CD4-positive, CD25-positive, alpha-beta regulatory T cell (primary cell): ENCODE measurements around the gene CEMIP. TPM values are rescaled to one million over a fixed set of nuclear protein-coding genes. Genes with fewer than 3 reads are reported as not detected.

ENCODE experiments used
- ATAC-seq, 2 donors: fragments of 150-1000 bp; cut with Tn5 transposase; one replicate each; pipeline ENCODE4 v1.10.0; 2021; ENCODE audit warnings: low read depth in 2 of 2, moderate number of reproducible peaks in 2 of 2, moderate library complexity in 1 of 2
- DNase-seq, 3 donors: peaks; one replicate each; pipeline versions ENCODE4 v3.0.0 to v3.0.0-alpha.2; 2012 to 2022; ENCODE audit warnings: mixed read lengths in 1 of 3
- H3K27ac ChIP-seq: one replicate; pipeline ENCODE4 v1.7.0; 2013; ENCODE audit warnings: mild to moderate bottlenecking, low read length; ENCODE audit not compliant: insufficient read depth, poor library complexity, severe bottlenecking
- H3K27me3 ChIP-seq: one replicate; pipeline ENCODE4 v1.7.0; 2013; ENCODE audit warnings: low read length; ENCODE audit not compliant: control insufficient read depth, insufficient read depth
- H3K36me3 ChIP-seq: one replicate; pipeline ENCODE4 v1.7.0; 2013; ENCODE audit warnings: mild to moderate bottlenecking, low read length, moderate library complexity; ENCODE audit not compliant: control insufficient read depth, insufficient read depth
- H3K4me1 ChIP-seq: 2 replicates; pipeline ENCODE4 v1.7.0; 2013; ENCODE audit warnings: mild to moderate bottlenecking, low read length; ENCODE audit not compliant: insufficient read depth, control insufficient read depth, poor library complexity, severe bottlenecking
- H3K4me3 ChIP-seq: one replicate; pipeline ENCODE4 v1.7.0; 2013; ENCODE audit warnings: low read depth, mild to moderate bottlenecking, low read length, moderate library complexity
- H3K9me3 ChIP-seq, 2 experiments: 1 replicate in 1 of 2; 2 replicates in 1 of 2; pipeline ENCODE4 v1.7.0; 2013; ENCODE audit warnings: low read length in 2 of 2, mild to moderate bottlenecking in 1 of 2, moderate library complexity in 1 of 2; ENCODE audit not compliant: control insufficient read depth in 2 of 2
- H3K27ac Mint-ChIP-seq, 3 donors: one replicate each; pipeline ENCODE4 v1.8.0; 2020 to 2022; ENCODE audit warnings: mild to moderate bottlenecking in 3 of 3, mixed read lengths in 3 of 3, moderate library complexity in 2 of 3
- H3K27me3 Mint-ChIP-seq: one replicate; pipeline ENCODE4 v1.8.0; 2022; ENCODE audit warnings: mild to moderate bottlenecking, mixed read lengths
- H3K36me3 Mint-ChIP-seq: one replicate; pipeline ENCODE4 v1.8.0; 2020; ENCODE audit warnings: mixed read lengths
- H3K4me1 Mint-ChIP-seq, 4 donors: one replicate each; pipeline ENCODE4 v1.8.0; 2020 to 2022; ENCODE audit warnings: mixed read lengths in 4 of 4, mild to moderate bottlenecking in 1 of 4
- H3K4me3 Mint-ChIP-seq, 4 donors: one replicate each; pipeline ENCODE4 v1.8.0; 2020 to 2022; ENCODE audit warnings: mild to moderate bottlenecking in 4 of 4, mixed read lengths in 4 of 4, moderate library complexity in 3 of 4
- H3K9me3 Mint-ChIP-seq, 7 donors: one replicate each; pipeline ENCODE4 v1.8.0; 2020 to 2022; ENCODE audit warnings: mixed read lengths in 7 of 7, mild to moderate bottlenecking in 3 of 7, moderate library complexity in 2 of 7
- polyA plus RNA-seq, 4 donors: library from polyadenylated mRNA; unstranded; fragments of 300-500 nt; fragmentation: Illumina TruSeq; gene quantifications; one replicate each; pipeline ENCODE4 v1.2.3, GENCODE V29; 2021
- total RNA-seq: library from RNA; stranded (reverse); gene quantifications from one replicate; pipeline ENCODE4 v1.2.3, GENCODE V29; 2022

CEMIP gene
- total and polyA plus RNA-seq, 5 donors from 2014 or later, result 0.10 to 0.44 TPM; not detected in 3

DNA sequence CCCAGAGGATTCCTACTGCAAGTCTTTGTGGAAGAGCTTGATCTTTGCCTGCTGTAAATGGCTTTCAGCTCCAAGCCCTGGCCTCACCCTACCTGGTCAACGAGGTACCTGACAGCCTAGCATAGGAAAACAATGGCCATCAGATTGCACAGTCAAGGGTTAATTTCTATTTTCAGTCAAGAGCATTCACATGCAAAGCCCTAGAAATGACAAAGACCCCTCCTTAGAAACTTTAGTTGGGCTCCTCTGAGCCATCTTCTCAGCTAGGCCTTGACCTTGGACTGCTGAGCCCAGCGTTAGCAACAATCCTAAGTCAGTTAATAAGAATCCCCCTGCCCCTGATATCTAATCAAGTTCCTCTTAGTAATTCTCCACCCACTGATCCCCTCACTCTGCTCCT, 192.0 kb downstream of the CEMIP start:
- ATAC-seq (no peak), DNase-seq (no peak)
- Mint-ChIP-seq H3K4me1 (peaks cover 7 to 33% (median 25%) of the 10 kb centered on the region in 4 donors), H3K36me3 (peaks cover 17% of the 10 kb centered on the region), H3K27me3 (no peaks in the 10 kb centered on the region), H3K4me3 (no peak overlapping the region), H3K9me3 (no peaks in the 10 kb centered on the region), H3K27ac (peak overlapping the region in 1 of 3 donors; percentile 67)
- H3K27ac ChIP-seq, result no peak overlapping the region
- no peaks in the 10 kb centered on the region for H3K27me3 ChIP-seq
- H3K4me1 ChIP-seq, result no peaks in the 10 kb centered on the region
- no peaks in the 10 kb centered on the region for H3K9me3 ChIP-seq
- H3K36me3 ChIP-seq, result peaks cover 9% of the 10 kb centered on the region
- no peak overlapping the region for H3K4me3 ChIP-seq

DNA sequence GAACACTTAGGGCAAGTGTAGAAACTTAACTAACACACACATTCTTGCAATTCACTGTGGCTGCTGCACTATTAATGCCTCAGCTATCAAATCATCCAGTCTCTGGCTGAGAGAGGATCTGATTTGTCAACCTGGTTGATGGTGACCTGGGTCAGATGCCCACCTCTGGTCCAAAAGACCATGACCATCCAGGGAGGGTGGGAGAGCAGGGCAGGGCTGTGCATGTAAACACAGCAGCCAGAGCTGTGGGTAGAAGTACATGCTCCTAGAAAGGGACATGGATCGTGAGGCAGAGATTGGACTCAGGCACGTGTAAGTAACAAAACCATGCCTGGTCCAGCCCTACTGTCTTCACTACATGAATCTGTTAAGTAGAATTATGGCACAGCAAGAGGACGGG, 193.1 kb downstream of the CEMIP start:
- Histone ChIP-seq H3K4me1 (no peaks in the 10 kb centered on the region), H3K27me3 (no peaks in the 10 kb centered on the region), H3K9me3 (no peaks in the 10 kb centered on the region), H3K36me3 (peaks cover 9% of the 10 kb centered on the region), H3K27ac (no peak overlapping the region), H3K4me3 (no peak overlapping the region)
- Mint-ChIP-seq H3K27me3 (no peaks in the 10 kb centered on the region), H3K4me1 (peaks cover 10 to 41% (median 31%) of the 10 kb centered on the region in 4 donors), H3K27ac (peak overlapping the region in 1 of 3 donors; percentile 48), H3K36me3 (peaks cover 17% of the 10 kb centered on the region), H3K9me3 (no peaks in the 10 kb centered on the region), H3K4me3 (no peak overlapping the region)
- no peak for ATAC-seq
- DNase-seq, result no peak

DNA sequence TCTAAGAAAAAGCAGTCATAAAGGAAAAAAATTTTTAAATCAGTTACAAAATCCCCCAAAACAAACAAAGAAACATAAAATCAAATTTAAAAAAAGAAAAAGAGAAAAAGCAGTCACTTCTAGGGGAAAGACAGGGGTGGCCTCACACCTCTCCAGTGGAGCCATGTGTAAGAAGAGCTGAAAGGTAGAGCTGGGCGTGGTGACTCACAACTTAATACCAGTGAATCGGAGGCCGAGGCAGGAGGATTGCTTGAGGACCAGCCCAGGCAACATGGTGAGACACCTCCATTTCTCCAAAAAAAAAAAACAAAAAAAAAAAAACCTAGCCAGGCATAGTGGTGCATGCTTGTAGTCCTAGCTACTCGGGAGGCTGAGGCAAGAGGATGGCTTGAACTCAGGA, 195.7 kb downstream of the CEMIP start:
- Mint-ChIP-seq H3K4me3 (no peak overlapping the region), H3K27me3 (no peaks in the 10 kb centered on the region), H3K9me3 (no peaks in the 10 kb centered on the region), H3K27ac (peak overlapping the region in 2 of 3 donors; percentile 40 to 42), H3K36me3 (peaks cover 32% of the 10 kb centered on the region), H3K4me1 (peaks cover 11 to 54% (median 40%) of the 10 kb centered on the region in 4 donors)
- no peak overlapping the region for H3K4me3 ChIP-seq
- H3K9me3 ChIP-seq, result no peaks in the 10 kb centered on the region
- no peaks in the 10 kb centered on the region for H3K4me1 ChIP-seq
- DNase-seq (no peak), ATAC-seq (no peak)
- H3K27me3 ChIP-seq, result no peaks in the 10 kb centered on the region
- peaks cover 22% of the 10 kb centered on the region for H3K36me3 ChIP-seq
- no peak overlapping the region for H3K27ac ChIP-seq

DNA sequence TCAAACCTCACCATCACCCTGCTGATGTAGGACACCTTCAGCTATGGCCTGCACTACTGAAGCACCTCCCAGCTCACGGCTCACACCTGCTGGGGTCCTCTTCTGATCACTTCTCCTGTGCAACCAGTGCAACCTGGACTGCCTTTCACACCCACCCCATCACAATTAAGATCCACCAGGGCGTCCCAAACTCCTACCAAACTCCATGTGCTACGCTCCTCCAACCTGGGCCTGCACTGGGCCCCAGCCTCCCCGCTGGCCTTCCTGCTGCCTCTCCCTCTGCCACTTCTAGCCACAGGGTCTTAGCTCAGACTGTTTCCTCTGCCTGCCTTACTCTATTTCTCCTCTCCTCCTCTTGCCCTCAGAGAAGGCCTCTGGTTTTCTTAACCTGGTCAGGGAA, 197.7 kb downstream of the CEMIP start:
- H3K36me3 Mint-ChIP-seq, result peaks cover 36% of the 10 kb centered on the region
- H3K4me1 ChIP-seq, result no peaks in the 10 kb centered on the region
- H3K4me3 ChIP-seq, result no peak overlapping the region
- no peaks in the 10 kb centered on the region for H3K27me3 Mint-ChIP-seq
- no peak overlapping the region for H3K4me3 Mint-ChIP-seq
- H3K27ac ChIP-seq, result no peak overlapping the region
- no peaks in the 10 kb centered on the region for H3K9me3 ChIP-seq
- H3K27ac Mint-ChIP-seq, result peak overlapping the region in 2 of 3 donors; percentile 16 to 63
- ATAC-seq (no peak), DNase-seq (no peak)
- H3K27me3 ChIP-seq, result no peaks in the 10 kb centered on the region
- H3K4me1 Mint-ChIP-seq, result peaks cover 12 to 50% (median 34%) of the 10 kb centered on the region in 4 donors
- peaks cover 32% of the 10 kb centered on the region for H3K36me3 ChIP-seq
- no peaks in the 10 kb centered on the region for H3K9me3 Mint-ChIP-seq

DNA sequence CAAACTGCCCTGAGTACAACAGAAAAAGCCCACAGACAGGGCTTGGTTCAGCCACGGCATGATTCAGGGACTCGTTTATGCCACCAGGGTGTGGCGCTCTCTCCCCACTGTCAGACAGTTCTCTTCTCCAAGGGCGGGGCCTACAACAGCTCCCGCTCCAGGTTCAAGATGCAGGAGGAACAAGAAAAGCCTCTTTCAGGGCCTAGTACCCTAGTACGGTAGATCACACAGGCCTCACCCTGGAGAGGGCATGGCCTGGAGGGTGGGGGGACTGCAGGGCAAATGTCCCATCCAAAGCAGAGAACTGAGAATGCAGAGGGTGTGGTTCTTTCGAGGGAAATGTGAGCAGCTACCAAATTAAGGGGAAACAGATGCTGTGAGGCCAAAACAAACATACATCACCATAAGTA, 198.5 kb downstream of the CEMIP start:
- no peak overlapping the region for H3K4me3 ChIP-seq
- DNase-seq (peak in 2 of 3 donors; percentile 11 to 52), ATAC-seq (peak; percentile 39 to 64)
- no peaks in the 10 kb centered on the region for H3K9me3 ChIP-seq
- H3K27me3 Mint-ChIP-seq, result no peaks in the 10 kb centered on the region
- no peak overlapping the region for H3K4me3 Mint-ChIP-seq
- H3K9me3 Mint-ChIP-seq, result no peaks in the 10 kb centered on the region
- H3K27ac ChIP-seq, result no peak overlapping the region
- H3K4me1 ChIP-seq, result no peaks in the 10 kb centered on the region
- H3K36me3 ChIP-seq, result peaks cover 39% of the 10 kb centered on the region
- peaks cover 19 to 56% (median 38%) of the 10 kb centered on the region in 4 donors for H3K4me1 Mint-ChIP-seq
- peak overlapping the region in 2 of 3 donors; percentile 63 to 82 for H3K27ac Mint-ChIP-seq
- H3K36me3 Mint-ChIP-seq, result peaks cover 36% of the 10 kb centered on the region
- H3K27me3 ChIP-seq, result no peaks in the 10 kb centered on the region

DNA sequence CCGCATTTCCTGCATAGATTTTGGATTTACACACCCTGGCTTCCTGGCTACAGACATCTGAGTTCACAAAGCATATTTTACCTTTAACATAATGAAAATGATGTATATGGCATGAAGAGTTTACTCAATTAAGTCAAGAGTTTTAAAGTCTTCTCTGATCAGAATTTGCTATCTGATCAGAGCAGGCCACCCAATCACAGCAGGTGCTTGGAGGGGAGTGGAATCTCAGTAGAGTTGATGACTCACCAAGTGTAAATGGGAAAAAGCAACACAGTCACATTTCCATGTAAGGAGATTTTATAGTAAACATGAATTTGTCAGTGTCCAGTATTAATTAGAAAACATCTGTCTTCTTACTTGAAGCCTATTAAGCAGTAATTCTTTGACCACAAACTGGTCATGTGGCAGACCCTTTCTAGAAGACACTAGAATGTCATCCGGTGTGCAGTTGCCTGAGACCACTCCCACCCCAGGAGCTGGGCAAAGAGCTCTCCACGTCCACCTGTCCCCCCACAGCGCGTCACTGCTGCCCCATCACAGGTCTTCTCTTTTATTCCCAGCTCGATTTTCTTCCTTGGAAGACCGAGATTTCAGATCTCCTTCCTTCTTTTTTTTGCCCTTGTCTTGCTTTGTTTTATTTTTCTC, 199.6 kb downstream of the CEMIP start:
- no peaks in the 10 kb centered on the region for H3K27me3 ChIP-seq
- no peak overlapping the region for H3K4me3 Mint-ChIP-seq
- H3K27ac Mint-ChIP-seq, result peak overlapping the region; percentile 55 to 79 (median 64)
- DNase-seq (no peak), ATAC-seq (no peak)
- no peaks in the 10 kb centered on the region for H3K9me3 Mint-ChIP-seq
- no peak overlapping the region for H3K4me3 ChIP-seq
- H3K27me3 Mint-ChIP-seq, result no peaks in the 10 kb centered on the region
- H3K9me3 ChIP-seq, result no peaks in the 10 kb centered on the region
- peaks cover 19 to 63% (median 45%) of the 10 kb centered on the region in 4 donors for H3K4me1 Mint-ChIP-seq
- peaks cover 38% of the 10 kb centered on the region for H3K36me3 ChIP-seq
- no peak overlapping the region for H3K27ac ChIP-seq
- H3K36me3 Mint-ChIP-seq, result peaks cover 36% of the 10 kb centered on the region
- no peaks in the 10 kb centered on the region for H3K4me1 ChIP-seq

DNA sequence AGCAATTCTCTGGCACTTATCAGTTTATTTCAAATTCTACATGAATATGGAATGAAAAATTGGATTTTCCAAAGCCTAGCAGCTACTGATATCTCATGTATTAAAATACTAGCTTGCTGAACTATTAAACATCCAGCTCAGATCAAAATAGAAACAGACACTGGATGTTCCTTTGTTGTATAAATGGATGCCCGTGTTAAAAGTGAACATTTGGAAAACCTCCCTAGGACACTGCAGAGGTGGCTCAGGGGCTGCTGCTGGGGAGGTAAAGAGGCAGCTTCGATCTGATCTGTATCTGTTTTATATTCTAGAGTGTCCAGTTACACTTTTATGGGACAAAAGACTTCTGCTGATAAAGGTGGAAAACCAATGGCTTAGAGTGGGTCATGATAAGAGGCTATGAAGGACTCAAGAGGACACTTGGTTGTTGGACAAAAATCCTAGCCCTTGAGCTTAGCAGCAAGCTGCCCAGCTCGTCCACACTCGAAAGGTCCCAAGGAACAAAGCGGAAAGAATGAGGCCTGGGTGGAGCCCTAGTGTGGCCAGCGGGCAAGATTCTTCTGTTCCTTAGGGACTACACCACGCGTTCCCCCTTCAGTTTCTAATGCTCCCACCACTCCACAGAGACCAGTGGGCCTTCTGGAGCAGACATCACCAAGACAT, 200.5 kb downstream of the CEMIP start:
- no peak for ATAC-seq
- Mint-ChIP-seq H3K4me3 (no peak overlapping the region), H3K36me3 (peaks cover 36% of the 10 kb centered on the region), H3K9me3 (no peaks in the 10 kb centered on the region), H3K27ac (peak overlapping the region; percentile 64 to 79 (median 65)), H3K4me1 (peaks cover 25 to 68% (median 51%) of the 10 kb centered on the region in 4 donors), H3K27me3 (no peaks in the 10 kb centered on the region)
- H3K9me3 ChIP-seq, result no peaks in the 10 kb centered on the region
- no peak overlapping the region for H3K4me3 ChIP-seq
- H3K27ac ChIP-seq, result no peak overlapping the region
- H3K4me1 ChIP-seq, result no peaks in the 10 kb centered on the region
- peaks cover 36% of the 10 kb centered on the region for H3K36me3 ChIP-seq
- H3K27me3 ChIP-seq, result no peaks in the 10 kb centered on the region
- no peak for DNase-seq
